ENCODE measurements around the gene DGKQ.
A peak's percentile ranks its signal among the peaks of the same experiment; 100 is the strongest.

DGKQ gene

DNA sequence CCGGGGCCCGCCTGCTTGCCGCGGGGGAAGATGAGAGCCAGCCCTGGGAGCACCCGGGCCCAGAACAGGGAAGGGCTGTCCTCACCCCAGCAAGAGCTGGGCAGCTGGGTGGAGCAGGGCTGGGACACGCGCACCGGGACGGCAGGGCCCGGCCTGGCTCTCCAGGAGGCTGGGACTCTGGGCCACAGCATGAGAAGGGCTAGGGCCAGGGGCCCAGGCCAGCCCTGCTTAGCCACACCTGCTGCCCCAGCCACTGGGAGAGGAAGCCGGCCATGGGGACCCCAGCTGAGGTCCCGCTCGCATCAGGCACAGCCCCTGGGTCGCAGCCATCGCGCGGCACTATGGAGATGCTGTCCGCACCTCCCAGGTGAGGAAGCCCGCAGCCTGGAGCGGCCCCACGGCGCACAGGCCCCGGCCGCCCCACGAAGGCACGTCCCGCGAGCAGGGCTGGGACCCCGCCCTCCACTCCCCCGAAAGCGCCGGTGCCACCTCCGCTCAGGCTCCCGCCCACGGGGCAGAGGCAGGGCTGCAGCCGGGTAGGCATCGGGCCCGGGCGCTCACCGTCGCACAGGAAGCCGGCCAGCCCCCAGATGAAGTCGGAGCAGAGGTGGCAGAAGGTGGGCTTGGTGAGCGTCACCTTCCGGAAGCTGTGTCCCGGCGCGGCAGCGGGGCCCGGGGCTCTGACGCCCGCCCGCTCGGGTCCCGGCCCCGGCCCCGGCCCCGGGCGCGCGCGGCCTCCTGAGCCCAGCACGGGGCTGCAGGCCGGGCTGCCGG, 531 bp downstream of the DGKQ start:
- DNase-seq: peak; percentile 53

DNA sequence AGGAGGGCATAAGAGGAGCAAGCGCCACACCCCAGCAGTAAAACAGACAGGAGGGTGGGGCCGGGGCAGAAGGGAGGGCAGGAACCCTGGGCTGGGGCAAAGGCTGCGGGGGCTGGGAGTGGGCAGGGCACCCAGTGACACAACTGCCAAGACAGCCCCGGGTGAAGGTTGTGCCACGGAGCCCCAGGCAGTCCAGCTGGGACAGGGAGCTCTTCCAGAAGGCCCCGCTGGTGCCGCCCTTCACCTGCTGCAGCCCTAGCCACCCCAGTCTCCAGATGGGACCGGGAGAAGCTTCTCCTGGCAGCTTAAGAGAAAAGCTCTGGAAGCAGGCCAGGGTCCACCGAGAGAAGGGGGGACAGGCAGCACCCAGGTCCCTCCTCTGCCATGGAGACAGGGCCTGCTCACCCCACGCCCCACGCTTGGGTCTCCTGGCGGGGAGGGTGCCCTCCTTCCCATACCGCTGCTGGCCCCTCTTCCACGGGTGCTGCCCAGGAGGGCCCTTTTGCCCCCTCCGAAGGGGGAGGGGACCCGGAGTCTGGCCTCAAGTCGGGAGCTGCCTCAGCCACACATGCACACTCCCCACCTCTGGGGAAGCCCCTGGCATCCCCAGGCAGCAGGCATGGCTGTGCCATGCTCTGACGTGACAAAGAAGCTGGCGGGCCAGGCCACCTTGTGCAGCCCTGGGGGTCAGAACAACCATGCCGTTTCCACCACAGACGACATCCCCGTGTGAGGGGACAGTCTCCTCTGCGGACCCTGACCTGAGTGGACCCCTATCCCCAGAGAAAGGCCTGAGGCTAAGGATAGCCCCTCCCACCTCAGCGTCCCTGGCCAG, 1.5 kb downstream of the DGKQ start:
- no peak for DNase-seq

DNA sequence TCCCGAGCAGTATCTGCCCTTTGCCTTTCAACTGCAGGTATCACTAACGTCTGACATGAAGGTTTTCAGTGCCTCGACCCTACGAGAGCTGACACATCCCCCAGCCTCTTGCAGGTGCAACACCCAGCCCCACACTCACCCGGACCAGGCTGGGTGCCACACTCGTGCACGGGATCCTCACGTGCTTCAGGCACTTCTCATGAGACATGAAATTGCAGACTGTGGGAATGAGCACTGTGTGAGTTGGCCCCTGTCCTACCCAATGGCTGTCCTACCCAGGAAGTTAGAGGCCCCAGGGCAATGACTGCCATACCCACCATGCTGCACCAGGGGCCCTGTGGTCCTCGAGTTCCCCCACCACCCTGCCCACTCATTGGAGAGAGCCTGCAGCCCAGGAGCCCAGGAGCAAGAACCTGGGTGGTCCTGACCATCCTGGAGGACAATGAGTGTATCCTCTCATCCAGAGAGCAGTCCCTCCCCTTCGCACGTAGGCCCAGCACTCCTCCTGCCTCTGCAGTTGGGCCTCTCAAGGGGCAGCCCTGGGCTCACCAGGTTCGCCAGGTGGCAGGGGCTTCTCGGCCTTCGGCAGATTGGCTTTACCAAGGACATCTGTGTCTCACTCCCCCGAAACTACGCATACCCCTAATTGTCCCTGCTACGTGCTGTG, 2.4 kb downstream of the DGKQ start:
- no peak for DNase-seq

DNA sequence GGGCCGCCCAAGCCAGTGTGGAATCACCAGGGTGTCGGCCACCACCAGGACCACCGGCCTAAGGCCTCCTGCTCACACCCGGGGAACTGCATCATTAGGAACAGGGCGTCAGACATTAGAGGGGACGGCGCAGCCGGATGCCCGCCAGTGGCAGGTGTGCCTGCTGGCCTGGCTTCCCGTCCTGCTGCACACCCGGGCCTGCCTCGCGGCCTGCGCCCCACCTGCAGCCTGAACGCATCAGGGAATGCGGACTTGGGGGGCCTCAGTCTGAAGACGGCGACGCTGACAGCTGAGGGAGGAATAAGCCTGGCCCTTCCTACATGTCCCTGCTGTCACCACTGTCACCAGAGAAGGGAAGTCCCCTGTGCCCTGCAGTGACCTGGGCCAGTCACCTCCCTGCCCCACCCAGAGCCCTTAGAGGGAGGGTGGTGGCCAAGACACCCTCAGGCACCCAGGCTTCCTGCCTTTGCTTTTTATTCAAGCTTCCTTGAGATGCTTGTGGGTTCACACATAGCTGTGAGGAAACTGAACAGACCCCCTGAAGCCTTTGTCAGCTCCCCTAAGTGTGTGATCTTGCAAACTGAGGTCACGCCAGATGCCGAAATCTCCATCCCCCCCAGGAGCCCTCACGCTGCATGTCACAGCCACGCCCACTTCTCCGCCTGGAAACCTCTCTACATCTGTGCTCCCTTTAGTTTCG, 3.2 kb downstream of the DGKQ start:
- DNase-seq: no peak

DNA sequence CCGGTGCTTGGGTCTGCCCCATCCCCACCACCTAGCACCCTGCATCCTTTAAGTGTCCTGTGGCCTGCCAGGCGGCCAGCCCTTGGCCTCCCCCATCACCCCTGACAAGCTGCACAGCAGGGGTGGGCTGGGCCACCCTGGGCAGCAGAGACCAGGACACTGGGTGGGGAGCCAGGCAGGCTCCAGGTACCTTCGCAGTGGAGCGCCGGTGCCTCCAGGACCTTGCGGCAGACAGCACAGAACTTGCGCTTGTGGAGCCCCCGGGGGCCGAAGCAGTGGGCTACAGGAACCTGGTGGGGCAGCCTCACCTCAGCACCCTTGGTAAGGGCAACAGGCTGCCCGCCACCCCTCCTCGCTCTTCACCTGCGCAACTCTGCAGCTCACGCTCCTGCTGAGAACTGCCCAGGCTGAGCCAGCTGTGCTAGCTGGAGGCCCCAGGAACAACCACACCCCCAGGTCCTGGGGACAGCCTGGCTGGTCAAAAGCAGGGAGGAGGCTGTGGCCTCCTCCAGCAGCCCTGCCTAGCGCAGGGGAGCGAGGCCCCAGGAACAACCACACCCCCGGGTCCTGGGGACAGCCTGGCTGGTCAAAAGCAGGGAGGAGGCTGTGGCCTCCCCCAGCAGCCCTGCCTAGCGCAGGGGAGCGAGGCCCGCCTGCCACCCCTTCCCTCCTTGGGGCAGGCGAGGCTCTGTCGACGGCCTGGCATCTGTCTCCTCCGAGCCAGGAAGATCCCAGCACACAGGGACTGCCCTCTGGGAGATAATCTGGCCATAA, 4.6 kb downstream of the DGKQ start:
- no peak for DNase-seq

DNA sequence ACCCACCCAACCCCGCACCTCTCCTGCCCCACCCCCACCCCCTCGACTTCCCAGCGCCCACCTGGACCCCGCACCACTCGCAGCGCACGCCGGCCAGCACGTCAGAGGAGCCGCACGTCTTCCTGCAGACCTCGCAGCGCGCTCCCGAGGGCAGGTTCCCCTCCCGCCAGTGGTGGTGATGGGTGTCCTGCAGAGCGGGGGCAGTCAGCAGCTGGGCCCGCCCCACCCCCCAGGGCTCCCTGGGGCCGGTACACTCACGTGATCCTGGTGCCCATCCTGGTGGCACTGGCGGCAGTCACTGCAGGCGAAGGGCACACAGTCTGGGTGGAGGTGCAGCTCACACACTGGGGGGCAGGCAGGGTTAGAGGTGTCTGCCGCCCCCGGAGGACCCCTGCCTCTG, 5.1 kb downstream of the DGKQ start:
- DNase-seq: no peak

DNA sequence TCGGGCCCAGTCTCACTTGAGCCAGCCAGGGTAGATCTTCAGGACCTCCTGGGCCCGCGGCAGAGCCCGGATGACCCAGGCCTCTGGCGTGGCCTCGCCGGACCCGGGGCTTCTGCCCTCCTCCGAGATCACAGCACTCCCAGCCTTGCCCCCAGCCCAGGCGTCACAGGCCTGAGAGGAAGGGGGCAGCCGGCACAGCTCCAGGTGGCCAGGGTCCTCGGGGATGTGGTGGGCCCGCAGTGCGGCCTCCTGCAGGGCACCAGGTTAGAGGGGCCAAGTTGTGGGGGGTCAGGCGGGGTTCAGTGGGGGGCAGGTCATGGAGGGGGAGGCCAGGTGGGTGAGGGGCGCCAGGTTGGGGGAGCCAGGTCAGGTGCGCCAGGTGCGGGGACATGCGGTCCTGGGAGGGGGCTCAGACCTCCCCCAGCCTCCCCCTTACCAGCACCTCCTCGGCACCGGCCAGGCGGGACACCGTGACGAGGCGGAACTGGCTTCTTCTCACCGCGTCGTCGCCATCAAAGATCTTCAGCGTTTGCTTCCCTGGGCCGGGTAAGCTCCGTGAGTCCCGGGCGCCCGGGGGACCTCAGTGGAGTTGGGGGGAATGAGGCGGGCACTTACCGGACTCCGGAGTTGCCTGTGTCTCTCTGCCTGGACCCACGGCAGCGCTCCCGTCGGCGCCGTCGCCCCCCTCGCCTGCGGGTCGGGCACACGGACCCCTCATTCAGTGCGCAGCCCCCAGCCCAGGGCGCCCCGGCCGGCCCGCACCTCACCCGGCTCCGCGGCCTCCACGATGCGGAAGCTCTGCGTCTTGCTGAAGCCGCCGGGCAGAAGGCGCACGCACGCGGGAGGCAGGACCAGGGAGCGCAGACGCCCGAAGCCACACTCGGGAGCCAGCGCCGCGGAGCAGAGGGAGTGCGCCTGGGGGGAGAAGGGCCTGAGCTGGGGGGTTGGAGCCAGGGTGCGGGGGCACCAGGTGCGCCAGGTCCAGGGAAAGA, 6.0 kb downstream of the DGKQ start:
- no peak for DNase-seq

DNA sequence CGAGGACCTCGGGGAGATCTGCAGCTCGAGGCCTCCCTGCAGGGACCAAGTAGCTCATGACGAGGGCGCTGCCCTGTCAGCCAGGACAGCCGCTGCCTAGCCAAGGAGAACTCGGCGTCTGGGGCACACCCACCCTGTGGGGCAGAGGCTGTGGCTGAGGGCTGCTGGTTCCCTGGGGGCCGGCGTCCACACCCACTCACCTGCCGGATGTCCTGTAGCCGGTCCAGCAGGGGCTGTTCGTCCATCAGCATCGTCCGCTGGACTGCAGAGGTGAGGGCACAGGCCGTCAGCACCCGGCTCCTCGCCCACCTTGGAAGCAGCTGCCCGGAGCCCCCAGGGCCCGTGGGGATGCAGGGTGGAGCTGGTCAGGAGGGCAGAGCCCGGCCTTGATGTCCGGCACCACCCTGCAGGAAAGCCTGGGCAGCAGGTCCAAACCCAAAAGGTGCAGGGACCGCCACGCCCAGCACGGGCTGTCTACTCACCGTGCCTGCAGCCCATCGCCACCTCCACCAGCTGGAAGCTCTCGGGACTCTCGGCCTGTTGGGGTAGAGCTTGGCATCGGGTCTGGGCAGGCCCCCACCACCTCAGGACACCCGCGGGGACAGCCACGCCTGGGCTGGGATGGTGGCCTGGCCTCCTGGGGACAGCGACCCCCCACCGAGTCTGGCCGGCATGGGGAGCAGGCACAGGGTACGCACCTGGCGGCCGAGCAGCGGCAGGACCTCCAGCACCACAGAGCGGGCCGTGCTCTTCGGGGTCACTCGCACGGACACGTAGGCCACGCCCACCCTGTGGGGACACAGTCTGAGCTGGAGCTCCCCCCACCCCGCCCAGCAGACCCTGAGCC, 6.9 kb downstream of the DGKQ start:
- no peak for DNase-seq

DNA sequence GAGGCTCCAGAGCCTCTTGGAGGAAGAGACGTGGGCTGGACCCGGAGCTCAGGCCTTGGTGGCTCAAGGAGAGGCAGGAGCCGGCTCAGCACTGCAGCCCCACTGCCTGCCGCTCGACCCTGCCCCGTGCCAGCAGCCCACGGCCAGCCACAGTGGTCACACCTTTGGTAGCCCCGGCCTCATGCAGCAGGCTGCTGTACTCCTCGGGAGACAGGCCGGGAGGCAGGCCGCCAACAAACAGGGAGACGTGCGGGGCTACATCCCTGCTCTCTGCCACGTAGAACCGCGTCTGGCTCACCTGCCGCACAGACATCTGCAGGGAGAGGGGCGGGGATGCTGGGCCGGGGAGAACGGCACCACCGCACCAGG, 7.6 kb downstream of the DGKQ start:
- DNase-seq: no peak

DNA sequence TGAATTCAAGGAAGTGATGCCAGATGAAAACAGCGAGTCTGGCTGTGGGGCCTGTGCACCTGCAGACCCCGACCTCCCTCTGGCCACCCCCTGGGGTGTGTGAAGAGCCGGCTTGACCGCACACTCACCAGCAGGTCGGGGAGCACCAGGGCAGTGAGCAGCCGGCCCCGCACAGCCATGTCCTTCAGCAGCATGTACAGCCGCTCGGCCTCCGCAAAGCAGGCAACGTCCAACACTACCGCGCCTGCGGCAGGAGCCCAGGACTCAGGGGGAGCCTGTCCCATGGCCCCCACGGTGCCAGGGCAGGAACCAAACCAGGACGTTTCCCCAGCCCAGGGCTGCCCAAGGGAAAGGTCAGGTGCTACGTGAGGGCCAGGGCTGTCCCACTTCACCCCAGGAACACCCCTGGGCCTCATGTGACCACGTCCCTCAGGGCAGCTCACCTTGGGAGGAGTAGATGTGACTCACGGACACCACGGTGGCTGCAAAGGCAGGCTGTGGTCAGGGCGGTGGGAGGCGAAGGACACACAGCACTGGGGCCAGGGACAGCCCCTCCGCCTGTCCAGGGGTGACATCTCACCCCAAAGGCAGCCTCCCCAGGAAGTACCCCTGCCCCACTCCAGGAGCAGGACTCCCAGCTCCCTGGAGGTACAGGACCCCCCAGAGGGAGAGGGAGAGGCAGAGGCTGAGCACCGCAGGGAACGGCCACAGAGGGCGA, 8.2 kb downstream of the DGKQ start:
- no peak for DNase-seq

DNA sequence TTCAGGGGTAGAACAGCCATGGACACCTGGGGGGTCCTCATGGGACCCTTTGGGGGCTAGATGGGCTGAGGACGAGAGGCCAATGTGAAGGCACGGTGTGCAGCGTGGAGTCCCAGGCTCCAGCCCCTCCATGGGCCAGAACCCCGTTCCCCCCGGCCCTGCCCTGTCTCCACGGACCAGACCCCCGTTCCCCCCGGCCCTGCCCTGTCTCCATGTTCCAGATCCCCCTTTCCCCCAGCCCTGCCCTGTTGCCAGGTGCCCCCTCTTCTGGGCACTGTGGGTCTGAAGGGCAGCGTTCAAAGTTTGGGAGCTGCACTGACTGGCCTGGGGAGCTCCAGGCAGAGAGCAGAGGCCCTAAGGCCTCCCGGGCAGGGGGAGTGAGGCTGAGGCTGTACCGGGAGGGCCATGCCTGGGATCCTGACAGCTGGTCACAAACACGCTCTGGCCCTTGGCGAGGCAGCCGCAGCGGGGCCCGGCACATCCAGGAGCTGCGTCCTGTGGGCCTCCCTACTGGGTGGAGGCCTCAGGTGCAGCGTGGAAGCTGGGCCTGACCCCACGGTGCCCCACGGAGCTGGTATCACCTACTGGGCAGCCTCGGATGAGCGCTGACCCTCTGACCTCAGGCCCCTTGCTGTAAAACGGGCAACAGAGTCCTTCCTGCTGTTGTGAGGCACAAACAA, 8.9 kb downstream of the DGKQ start:
- no peak for DNase-seq

DNA sequence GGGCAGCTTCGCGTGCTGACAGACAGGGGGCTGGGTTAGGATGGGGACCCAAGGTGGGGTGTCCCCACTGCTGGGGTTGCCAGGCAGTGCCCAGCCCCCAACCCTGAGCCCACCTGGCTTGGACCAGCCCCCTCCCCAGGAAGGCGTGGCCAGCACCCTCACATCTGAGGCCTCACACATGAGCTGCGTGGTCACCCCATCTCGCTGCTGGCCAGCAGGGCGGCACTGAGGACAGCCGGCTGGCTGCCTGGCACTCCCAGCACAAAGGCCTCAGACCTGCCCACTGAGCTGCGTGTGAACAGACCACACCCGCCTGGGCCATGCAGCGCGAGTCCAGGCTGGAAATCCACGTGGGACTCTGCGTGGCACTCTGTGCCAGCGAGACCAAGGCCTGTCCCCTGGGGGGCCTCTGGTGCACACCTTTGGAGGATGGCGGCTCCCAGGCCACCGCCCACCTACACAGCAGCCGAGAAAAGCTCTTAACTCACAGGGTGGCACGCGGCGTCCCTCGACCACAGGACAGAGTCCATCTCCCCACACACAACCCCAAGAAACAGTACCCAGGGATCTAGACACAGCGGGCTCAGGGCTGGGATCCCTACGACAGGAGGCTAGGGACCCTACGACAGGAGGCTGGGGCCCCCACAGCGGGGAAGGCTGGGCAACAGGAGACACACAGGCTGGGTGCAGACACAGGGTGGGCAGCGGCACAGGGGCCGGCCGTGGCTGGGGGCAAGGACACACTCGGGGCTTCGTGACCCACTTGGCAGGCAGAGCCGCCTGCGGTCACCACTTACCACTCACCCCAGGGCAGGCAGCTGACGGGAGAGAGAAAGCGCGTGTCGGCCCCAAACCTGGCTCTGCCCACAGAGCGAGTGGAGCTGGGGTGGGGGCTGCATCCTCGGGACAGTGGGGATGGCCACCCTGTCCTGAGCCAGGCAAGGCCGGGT, 9.8 kb downstream of the DGKQ start:
- DNase-seq: no peak

DNA sequence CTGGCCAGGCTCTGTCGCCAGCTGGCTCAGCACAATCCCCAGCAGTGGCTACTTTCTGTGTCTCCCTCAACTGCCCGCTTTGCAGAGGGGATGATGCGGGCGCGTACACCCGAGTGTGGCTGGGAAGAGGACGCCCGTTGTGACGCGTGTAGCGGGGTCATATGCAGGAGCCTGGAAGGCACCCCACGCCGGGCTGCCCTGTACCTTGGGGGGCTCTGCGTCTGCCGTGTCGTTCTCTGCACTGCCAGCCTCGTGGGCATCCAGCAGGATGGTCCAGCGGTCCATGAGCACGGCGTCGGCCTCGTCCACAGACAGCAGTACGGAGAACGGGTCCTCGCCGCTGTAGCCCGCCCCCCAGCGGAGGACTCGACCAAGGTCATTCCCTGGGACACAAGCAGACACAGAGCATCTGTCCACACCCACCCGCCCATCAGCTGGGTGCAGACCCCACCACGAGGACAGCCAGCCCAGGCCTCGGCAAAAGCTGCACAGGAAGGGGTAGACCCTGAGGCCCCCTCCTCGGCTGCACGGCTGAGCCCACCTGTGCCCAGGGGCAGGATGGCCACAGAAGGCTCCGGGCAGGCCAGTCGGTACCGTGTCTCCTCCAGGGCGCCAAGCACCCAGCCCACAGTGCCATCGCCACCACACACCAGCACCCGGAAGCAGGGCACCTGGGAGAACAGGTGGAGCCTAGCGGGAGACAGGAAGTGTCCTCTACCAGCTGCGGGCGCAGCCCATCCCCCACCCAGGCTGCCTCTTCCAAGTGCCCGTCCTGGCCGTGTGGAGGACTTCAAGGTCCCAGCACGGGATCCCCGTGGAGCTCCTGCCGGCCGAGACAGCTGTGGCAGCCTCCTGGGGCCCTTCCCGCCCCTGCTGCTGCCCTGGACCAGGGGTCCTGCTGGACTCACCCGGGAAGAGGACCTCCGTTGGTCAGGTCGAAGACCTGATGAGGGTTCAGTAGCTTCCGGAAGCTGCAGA, 10.8 kb downstream of the DGKQ start:
- DNase-seq: no peak

DNA sequence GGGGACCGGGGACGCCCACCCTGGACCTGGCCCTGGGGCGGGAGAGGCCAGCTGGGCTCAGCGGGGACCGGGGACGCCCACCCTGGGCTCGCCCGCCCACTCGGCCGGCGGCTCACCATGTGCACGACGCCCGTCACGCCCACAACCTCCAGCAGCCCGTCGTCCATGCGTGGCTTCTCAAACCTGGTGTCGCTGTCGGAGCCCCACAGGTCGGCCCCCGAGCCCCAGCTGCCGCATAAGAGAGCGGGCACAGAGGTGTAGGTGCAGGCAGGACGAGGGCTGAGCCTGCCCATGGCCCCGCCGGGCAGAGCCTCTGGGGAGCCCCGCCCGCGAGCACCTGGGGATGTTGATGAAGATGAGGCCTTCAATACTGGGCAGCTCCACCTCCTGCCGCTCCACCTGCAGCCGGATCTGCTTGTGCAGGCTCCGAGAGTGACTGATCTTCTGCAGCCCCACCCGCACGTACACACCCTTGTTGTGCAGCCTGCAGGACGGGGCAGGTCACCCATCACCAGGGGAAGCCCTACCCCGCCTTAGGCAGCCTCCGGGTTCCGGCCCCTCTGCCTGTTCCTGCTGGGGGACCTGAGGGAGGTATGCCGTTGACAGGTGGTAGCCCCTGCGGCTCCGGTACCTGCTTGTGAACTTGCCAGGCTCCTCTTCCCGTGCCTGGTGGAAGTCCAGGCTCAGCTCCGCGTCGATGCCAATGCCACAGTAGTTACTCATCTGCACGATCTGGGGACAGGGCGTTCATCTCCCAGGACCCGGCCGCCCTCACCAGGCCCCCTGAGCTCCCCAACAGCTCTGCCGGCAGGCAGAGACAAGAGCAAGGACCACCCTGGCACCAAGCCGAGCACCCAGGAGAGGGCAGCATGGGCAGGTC, 11.8 kb downstream of the DGKQ start:
- no peak for DNase-seq

DNA sequence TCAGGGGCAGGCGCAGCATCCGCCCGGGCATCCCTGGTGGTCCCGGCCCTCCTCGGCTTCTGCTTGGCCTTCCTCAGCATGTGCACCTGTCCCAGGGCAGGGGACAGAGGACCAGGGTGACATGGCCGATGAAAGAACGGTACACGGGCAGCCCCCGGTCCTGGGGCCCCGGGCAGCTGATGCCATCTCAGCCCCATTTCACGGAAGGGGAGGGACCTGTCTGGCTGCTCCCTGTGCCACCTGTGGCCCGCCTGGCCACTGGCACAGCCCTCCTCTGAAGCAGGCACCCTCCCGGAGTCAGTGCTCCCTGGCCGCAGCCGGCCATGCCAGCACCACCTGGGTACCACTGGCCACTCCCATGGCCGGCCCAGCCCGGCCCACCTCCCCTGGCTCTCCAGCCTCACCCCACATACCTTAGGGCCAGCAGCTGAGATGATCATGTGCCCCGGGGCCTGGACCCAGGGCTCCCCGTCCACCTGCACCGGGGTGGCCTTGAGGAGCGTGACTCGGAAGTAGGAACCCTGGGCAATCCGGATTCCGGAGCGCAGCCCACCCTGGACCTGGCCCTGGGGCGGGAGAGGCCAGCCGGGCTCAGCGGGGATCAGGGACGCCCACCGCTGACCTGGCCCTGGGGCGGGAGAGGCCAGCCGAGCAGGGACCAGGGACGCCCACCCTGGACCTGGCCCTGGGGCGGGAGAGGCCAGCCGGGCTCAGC, 12.6 kb downstream of the DGKQ start:
- no peak for DNase-seq
